Lung microvascular endothelial cell (primary cell): ENCODE measurements around the gene TBC1D14. TPM values are rescaled to one million over a fixed set of nuclear protein-coding genes. Genes with fewer than 3 reads are reported as not detected.

Source experiments
- DNase-seq, 2 donors: peaks; one replicate each; pipeline versions ENCODE4 v3.0.0 to v3.0.0-alpha.2; 2010; ENCODE audit warnings: low read depth in 2 of 2
- total RNA-seq: library from RNA; depleted of rRNA; stranded (reverse); fragments of >200 nt; gene quantifications from 2 replicates; pipeline ENCODE4 v1.2.1, GENCODE V29; 2014

TBC1D14 gene
- total RNA-seq, 1 donor from 2014 or later: 19.8 TPM

DNA sequence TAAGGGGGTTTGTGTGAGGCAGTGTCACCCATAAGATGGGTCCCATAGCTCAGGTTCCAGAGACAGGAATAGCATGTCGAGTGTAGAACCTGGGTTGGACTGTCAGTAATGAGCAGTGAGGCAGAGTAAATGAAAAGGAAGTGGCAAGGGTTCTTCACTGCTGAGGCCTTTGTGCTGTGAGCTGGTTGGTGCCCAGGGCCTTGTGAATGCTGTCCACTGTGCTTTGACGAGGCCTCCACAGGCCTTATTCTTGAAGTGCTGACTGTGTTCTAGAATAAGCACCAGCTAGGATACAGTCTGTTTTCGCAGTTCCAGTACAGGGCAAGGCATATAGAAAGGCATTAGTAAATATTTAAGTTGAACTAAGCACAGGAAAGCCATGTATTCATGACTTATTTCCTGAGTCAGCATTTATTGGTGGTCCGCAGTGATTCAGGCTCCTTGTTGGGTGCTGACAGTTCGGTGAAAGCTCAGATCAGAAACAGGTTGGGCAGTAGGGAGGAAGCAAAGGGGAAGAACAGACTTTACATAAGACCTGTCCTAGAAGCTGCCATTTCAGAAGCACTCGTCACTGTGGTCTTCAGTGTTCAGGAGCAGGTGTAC lies 107.9 kb downstream of the TBC1D14 start:
- no peak for DNase-seq

DNA sequence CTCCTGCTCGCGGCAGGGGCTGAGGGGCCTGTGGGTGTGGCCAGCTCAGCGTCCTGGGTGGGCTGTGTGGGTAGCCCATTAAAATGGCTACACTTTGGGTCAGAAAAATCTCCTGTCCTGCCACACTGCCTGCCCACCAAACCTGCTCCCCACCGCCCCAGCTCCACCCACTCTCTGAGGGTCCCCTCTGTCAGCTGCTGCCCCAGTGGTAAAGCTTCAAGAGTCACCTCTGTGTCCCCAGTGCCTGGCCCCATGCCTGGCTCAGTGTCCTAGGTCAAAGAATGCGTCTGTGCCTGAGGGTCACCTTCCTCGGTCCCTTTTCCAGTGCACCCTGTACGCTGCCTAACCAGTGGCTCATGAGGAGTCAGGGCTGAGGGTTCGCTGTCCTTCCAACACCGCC lies 108.7 kb downstream of the TBC1D14 start:
- DNase-seq: no peak

DNA sequence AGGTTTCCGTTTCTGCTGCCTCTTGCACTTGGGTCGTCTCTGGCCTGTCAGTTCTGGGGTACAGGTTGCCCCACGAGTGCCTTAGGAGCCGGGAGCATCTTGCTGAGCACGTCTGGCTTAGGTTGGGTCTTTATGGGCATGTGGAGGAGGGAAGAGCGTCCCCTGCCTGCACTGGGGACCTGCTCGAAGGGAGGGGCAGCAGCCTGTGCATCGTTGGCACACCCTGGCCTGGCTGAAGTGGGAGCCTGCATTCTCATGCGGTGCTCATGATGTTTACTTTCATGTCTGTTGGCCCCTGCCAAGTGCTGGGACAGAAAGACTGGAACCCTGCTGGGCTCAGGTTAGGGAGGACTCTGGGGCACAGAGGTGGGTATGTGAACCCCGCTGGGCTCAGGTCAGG lies 109.7 kb downstream of the TBC1D14 start:
- DNase-seq: no peak

GRCh38 chr4:7020290-7020689 lies 110.7 kb downstream of the TBC1D14 start:
- no peak for DNase-seq

DNA sequence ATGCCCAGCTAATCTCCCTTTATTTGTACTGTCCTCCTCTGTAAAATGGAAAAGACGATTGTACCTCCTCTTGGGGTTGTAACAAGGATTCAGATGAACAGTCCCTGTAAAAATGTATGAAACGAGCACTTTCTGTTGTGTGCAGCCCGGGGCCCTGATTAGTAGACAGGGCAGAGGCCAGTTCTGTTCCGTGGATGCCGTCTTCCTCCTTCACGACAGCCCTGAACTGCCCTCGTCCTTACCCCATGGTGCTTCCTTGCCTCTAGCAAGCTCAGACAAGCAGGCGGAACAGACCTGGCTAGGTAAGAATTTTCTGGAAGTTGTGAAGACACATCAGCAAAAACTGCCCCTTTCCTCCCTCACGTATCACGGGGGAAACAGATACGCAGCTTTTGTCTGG lies 111.2 kb downstream of the TBC1D14 start:
- no peak for DNase-seq

GRCh38 chr4:7021355-7021754 lies 111.7 kb downstream of the TBC1D14 start:
- DNase-seq: no peak

GRCh38 chr4:7021930-7022664 lies 112.5 kb downstream of the TBC1D14 start:
- peak; percentile 24 to 35 for DNase-seq

DNA sequence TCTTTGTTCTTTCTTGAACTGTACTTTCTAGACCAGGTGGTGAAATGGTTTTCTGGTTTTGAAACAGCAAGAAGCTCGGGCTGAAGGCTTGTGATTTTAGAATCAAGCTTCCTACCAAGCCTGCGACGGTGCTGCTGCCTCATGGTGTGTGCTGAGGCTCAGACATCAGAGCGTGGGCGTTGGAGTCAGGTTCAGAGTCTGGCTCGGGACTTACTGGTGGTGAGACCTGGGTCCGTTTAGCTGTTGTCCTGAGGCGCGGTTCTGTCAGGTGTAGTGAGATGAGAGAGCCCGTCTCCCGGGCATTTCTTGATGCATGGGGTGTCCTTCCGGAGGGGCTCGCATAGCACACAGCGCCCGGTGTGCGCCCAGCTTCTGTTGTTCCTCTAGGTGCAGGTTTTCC lies 113.9 kb downstream of the TBC1D14 start:
- no peak for DNase-seq

DNA sequence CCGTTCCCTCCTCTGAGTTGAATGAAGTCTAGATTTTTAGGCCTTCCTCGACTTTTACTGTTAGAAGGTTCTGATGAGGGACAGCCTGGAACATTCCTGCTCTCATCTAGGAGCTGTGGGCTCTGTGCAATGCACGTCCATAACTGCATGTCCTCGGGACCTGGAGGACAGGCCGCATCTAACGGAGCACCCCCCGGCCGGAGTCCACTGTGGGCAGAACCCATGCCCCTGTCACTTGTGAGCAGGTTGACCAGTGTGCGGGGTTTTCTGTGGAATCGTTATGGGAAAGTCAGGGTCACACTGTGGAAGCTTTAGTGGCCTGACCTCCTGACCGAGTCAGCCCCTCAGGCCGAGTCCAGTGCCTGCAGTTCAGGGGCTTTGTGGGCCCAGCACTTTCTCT lies 114.3 kb downstream of the TBC1D14 start:
- no peak for DNase-seq

DNA sequence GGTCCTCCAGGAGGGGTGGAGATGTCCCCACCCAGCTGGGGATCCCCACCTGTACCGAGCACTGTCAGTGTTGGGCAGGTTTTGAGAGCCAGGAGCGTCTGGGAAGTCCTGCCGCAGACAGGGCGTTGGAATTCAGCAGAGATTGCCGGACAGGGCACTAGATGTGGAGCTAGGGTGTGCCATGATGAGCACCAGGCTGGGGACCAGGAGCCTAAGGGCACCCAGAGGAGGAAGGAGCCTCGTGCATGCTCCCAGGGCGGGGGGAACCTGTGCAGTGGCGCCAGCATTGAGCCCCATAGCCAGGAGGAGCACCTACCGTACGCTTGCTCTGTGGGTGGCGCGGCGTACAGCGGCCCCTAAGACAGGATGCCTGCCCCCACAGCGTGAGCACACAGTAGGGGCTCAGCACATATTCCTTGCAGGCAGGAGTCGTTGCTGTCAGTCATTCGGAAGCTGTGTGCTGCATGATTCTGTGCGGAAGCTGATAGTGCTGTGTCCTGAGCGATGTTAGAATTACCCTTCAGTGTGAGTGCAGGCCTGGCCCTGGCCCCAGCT lies 114.8 kb downstream of the TBC1D14 start:
- no peak for DNase-seq

DNA sequence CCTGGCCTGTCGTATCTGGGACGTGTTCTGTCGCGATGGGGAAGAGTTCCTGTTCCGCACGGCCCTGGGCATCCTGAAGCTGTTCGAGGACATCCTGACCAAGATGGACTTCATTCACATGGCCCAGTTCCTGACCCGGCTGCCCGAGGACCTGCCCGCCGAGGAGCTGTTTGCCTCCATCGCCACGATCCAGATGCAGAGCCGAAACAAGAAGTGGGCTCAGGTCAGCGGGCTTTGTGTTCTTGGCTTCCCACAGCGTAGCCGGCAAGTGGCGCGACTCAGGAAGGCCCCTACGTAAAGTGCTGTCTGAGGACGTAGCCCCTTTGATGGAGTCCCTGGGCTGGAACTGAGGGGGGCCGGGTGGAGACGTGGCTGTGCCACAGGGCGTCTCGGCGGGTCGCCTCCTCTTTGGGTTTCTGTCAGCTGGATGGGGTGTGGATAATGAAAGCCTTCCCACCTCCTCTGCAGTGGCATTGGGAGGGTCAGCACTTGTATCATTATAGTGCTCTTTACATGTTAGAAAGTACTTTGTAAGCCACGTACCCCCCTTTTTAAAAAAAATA lies 115.5 kb downstream of the TBC1D14 start:
- no peak for DNase-seq

DNA sequence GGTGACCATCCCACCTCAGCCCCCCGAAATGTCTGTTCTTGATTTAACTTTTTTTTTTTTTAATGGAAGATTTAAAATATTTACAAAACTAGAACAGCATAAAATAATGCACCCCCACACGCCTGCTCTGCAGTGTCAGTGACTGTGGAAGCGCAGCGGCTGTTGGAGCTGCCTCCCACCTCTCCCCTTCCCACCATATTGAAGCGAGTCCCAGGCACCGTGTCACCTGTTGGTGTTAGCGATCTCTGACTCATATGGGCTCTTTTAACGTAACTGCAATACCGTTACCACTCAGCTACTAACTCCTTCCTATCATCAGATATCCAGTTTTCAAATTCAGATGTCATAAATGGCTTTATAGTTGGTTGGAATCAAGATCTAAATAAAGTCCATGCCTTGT lies 116.5 kb downstream of the TBC1D14 start:
- DNase-seq: no peak

GRCh38 chr4:7027284-7027683 lies 117.7 kb downstream of the TBC1D14 start:
- DNase-seq: no peak

DNA sequence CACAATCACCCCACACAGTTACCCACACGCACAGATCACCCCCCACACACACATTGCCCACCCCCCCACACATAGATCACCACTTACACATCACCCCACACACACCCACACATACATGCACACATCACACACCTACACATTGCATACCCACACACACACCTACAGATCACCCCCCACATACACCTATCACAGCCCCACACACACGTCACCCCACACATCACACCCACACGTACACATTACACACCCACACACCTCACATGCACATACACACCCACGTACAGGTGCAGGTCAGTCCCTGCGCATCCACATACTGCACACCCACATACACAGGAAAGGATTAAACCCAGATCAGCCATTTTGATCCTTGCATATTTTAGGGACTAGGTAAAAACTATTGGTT lies 118.3 kb downstream of the TBC1D14 start:
- no peak for DNase-seq

DNA sequence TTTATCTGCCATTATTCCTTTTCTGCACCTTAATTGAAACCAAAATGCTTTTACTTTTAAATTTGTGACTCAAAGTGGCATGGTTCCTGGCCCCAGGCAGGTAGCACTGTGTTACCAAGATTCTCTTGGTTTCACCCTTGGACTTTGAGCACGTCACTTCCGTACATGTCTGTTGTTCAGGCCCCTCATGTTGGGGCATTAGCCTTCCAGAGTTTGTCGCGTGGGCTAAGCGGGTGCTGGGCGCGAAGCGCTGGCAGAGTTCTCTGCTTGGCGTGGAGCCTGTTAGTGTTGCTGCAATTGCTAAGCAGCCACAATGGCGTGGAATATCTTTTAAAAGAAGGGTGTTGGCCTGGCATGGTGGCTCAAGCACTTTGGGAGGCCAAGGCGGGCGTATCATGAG lies 119.6 kb downstream of the TBC1D14 start:
- no peak for DNase-seq

DNA sequence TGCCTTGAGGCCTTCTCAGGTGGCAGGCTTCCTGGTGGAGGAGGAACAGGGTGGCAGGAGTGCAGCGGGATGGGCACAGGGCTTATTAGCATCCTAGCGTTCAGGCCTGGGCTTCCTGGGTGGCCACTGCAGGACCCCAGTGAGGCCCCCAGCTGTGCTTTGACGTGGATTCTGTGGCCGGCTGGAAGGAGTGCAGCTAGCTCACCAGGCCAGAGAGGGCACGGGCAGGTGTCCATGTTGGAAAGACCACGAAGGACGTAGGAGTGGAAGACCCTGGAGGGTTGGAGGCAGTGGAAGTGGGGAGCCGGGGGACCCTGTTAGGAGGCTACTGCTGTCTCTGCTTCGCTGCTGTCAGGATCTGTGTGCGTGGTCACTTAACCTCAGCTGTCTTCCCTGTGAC lies 120.3 kb downstream of the TBC1D14 start:
- DNase-seq: no peak

DNA sequence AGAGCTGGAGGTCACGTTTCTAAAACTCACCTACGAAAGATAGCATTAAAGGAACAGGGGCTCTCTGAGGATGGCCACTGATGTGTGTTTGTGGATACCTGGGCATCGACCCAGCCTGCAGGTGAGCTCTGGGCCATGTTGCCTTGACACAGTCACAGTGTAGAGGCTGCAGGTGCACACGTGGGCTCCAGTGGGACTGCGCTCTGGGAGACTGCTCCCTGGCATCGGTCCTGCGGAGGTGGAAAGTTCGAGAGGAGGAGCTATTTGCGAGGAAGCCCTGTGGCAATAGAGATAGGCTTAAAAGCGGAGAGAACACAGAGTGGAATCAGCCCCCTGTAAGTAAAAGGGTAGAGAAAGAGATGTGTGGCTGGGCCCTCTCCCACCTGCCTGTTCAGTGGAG lies 121.2 kb downstream of the TBC1D14 start:
- no peak for DNase-seq

GRCh38 chr4:7031558-7032449 lies 122.2 kb downstream of the TBC1D14 start:
- DNase-seq: peak in 1 of 2 donors; percentile 44

DNA sequence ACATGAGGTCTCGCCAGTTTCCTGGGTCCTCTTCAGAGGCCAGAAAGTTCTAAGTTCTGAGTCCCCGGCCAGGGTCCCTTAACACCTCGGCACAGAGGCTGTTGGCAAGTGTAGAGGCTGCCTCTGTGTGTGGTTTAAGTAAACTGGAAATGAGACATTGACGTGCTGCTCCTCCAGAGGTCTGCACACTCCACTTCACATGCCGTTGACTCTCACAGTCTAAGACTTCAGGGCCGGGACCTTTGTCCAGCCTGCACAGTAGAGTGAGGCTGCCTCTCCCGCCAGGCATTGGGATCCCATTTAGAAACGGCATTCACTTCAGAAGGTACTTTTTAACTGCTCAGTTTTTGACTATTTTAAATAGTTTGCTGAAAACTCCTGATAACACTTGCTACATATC lies 123.0 kb downstream of the TBC1D14 start:
- no peak for DNase-seq

DNA sequence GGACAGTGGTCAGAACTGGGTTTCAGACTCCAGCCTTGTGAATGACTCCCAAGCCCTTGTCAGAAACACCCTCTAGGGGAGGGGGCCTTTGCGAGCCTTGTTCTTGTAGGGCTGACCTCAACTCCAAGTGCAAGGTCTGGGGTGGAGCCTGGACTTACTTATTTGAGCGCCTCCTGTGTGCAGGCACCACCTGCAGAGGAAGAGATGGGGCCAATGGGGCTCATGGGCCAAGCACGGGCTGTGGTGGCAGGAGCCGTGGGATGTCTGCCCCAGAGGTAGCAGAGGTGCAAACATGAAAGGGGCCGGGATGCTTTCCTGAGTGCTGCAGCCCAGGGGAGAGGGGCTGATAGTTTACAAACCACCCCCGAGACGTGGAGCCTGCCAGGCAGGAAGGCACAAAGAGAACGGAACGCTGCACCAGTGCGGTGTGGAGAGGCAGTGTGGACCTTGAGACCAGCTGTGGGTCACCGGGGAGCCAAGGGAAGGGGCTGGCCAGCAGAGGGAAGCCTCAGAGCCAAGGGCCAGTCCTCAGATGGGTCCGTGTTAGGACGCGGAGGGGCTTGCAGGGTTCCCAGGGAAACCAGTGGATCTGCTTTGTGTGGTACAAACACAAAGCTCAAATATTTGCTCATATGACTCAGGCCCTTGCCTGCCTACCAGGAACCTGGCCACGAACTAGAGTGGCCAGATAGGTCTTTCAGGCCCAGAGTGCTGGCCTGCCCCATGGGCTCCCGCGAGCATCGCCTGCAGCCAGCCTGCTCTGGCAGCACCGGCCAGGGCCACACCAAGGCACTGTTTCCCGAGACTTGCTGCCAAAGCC lies 124.8 kb downstream of the TBC1D14 start:
- DNase-seq: no peak

GRCh38 chr4:7037425-7037824 lies 127.8 kb downstream of the TBC1D14 start:
- DNase-seq: no peak
